Measurements from ENCODE around the gene PARD6A.

GRCh38 chr16:67672306-67672705 lies 11.5 kb downstream of the PARD6A start:
- TF ChIP-seq HOXA9 (CRISPR knock-in tag; IDR thresholded peaks at IDR 0.05; ENCODE audit: borderline replicate concordance): no peak
- no peak for TF ChIP-seq ATF4 (CRISPR knock-in tag; IDR thresholded peaks at IDR 0.05)
- no peak for TF ChIP-seq EZH2 (conservative IDR thresholded peaks at IDR 0.05; ENCODE audit: low read depth, low read length)
- no peak for TF ChIP-seq ATF6 (CRISPR knock-in tag; conservative IDR thresholded peaks at IDR 0.05)
- no peak for TF ChIP-seq HDAC2 (CRISPR knock-in tag; IDR thresholded peaks at IDR 0.05)
- no peak for TF ChIP-seq TRIM24 (CRISPR knock-in tag; IDR thresholded peaks at IDR 0.05)
- no peak for TF ChIP-seq RAD51 (IDR thresholded peaks at IDR 0.05; ENCODE audit: borderline replicate concordance)
- no peak for TF ChIP-seq ZNF709 (CRISPR knock-in tag; IDR thresholded peaks at IDR 0.05)
- TF ChIP-seq SRF (IDR thresholded peaks at IDR 0.05; ENCODE audit: low read depth, low read length): no peak
- TF ChIP-seq ZNF547 (CRISPR knock-in tag; IDR thresholded peaks at IDR 0.05): no peak
- TF ChIP-seq ZFYVE20 (CRISPR knock-in tag; IDR thresholded peaks at IDR 0.05; ENCODE audit: borderline replicate concordance, low read depth): no peak
- no peak for TF ChIP-seq FOXA1 (IDR thresholded peaks at IDR 0.05)
- no peak for TF ChIP-seq FOXA1 (CRISPR knock-in tag; IDR thresholded peaks at IDR 0.05)
- no peak for TF ChIP-seq REST (IDR thresholded peaks at IDR 0.05; ENCODE audit: borderline replicate concordance in 1 of 2, low read depth in 1 of 2, low read length in 2 of 2)

Data from HepG2 (cell line).